Sciatic nerve (tissue), 2 donors: ENCODE results near the gene UAP1L1. TPM values are rescaled to one million over a fixed set of nuclear protein-coding genes. Genes with fewer than 3 reads are reported as not detected.

ENCODE experiments used
- ATAC-seq: fragments of 200-7000 bp; cut with Tn5 transposase; one replicate; pipeline ENCODE4 v1.9.1; 2020; ENCODE audit warnings: mild to moderate bottlenecking, moderate library complexity
- DNase-seq: peaks from one replicate; pipeline ENCODE4 v3.0.0-alpha.2; 2020; ENCODE audit warnings: low spot score
- intact Hi-C: fragments of 100-400 bp; cut with DNase I; formaldehyde crosslinking; loops from one replicate; pipeline ENCODE4 v1.14.2; 2022
- total RNA-seq: library from RNA; stranded (reverse); fragmentation: NEBNext Ultra II Directional; extraction: Animal tissue kit (Norgen Biotek cat#: 25700); gene quantifications from one replicate; pipeline ENCODE4 v1.2.1, GENCODE V29; 2021
- donor health status: DM: no; HTN: no; CAD: no.
- donor health status: DM: no; HTN: no; CAD: no.

Gene UAP1L1
- total RNA-seq, 1 donor from 2014 or later = 18.3 TPM

DNA sequence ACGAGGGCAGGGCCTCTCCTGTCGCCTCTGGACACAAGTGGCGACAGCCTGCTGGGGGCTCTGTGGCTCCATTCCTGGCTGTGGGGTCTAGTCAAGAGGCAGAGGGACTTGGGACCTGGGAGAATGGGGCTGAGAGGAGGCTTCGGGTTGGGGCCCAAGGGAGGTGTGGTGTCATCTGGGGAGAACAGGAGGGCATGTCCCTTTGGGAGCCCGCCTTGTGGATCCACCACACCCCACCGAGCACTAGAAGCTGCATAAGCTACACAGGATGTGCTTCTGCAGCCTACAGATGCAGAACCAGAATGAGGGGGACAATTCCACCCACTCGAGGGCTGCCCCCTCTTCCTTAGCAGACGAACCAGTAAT, 5.6 kb downstream of the UAP1L1 start:
- ATAC-seq (no peak), DNase-seq (no peak)
- intact Hi-C loops = no loop called here

DNA sequence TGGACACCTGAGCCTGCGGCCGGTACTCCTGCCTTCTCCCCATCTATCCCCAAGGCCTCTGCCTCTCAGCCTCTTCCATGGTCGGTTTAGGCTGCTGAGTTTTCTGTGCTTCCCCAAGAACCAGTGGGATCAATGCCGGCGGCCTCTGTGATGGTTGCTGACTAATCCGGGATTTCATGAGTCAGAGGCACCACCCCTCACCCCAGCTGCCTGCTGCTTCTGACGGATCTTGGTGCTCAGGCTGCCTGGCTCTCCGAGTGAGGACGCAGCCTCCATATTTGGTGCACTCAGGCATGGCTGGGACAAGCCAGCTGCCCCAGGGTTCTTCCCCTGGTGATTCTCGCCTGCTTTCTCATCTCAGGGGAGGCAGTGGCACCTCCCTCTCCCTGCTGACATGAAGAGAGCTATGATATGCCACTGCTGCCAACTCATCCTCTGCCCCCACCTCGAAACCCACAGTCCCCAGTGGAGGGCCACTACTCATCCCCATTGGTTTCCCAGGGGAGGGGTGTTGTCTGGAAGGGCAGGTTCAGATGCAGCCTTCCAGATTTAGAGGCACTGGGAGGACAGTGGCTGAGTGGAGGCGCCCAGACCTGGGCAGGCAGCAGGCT, 6.2 kb downstream of the UAP1L1 start:
- ATAC-seq (no peak), DNase-seq (peak; percentile 71)
- intact Hi-C loops = no loop called here

DNA sequence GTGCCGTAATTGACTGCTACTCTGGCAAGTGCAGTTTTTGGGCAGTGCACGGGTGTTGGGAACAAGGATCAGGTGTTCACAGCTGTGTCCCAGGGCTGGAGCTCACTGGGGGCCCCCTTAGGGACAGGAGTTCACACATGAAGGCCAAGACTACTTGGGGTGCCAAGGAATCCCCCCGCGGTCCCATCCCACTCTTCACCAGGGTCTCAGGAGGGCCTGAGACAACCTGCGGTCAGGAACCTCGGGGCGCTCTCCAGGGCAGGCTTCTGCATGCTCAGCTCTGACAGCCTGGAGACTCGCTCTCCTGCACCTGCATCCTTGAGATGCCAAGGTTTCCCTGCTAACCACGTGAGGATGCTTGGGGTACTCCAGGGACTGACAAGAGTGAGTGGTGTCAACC, 7.2 kb downstream of the UAP1L1 start:
- ATAC-seq (no peak), DNase-seq (no peak)
- intact Hi-C loops = no loop called here

- intact Hi-C loops = no loop called here
- no peak for DNase-seq
- ATAC-seq = no peak
Observed at GRCh38 chr9:137085920-137086530, 8.7 kb downstream of the UAP1L1 start.

- intact Hi-C loops = no loop called here
- peak; percentile 95 for ATAC-seq
- peak; percentile 99 for DNase-seq
Observed at GRCh38 chr9:137086531-137087408, 9.5 kb downstream of the UAP1L1 start, which contains the start of gene MAN1B1. Gene MAN1B1, plus strand, starts transcription at chr9:137086985. Its CDS starts 15 bp downstream, at chr9:137087000.

GRCh38 chr9:137087409-137087925, 10.2 kb downstream of the UAP1L1 start:
- intact Hi-C loops = no loop called here
- no peak for DNase-seq
- no peak for ATAC-seq

DNA sequence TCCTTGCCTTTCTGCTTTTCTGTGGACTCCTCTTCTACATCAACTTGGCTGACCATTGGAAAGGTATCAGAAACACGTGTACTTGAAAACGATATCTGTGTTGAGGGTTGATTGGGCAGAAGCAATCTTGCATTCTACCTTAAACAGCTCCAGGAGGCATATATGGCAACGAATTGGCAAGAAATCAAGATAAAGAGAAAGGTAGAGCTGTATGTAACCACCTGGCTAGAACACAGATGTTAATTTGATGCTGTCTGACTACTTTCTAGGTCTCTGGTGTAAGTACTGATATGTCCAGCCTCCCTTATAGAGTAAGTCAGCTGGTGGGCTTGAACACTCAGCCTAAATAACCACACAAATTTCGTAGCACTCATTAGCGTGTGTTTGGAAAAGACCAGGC, 10.8 kb downstream of the UAP1L1 start:
- ATAC-seq = no peak
- intact Hi-C loops = no loop called here
- DNase-seq = no peak

DNA sequence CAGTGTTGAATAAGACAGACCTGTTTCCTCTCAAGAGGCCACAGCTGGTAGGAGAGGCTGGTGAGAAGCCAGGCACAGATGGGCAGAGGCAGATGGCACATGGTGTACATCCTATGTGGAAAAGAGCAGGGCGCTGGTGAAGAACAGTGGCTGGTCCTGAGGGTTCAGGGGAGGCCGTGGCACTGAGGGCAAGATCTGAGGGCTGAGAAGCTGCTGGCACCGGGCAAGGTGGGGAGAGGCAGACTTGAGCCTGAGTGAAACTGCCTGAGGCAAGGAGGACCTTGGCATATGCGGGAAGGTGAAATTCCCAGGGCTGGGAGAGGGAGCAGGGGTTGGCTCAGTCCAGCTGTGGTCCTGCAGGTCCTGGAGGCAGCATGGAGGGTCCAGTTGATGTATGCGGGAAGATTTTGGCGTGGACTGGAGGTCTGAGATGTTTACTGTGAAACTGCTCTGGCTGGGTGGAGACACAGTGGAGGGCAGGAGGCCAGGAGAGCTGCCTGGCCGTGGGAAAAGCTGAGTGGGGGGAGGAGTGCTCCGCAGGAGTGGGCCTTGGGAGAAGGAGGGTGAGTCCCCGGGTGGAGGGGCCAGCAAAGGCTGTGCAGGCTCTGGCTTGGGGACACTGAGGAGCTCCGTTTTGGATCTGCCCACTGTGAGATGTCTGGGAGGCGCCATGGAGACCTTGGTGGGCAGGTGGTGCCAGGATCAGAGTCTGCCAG, 12.1 kb downstream of the UAP1L1 start:
- DNase-seq (no peak), ATAC-seq (no peak)
- intact Hi-C loops = no loop called here

DNA sequence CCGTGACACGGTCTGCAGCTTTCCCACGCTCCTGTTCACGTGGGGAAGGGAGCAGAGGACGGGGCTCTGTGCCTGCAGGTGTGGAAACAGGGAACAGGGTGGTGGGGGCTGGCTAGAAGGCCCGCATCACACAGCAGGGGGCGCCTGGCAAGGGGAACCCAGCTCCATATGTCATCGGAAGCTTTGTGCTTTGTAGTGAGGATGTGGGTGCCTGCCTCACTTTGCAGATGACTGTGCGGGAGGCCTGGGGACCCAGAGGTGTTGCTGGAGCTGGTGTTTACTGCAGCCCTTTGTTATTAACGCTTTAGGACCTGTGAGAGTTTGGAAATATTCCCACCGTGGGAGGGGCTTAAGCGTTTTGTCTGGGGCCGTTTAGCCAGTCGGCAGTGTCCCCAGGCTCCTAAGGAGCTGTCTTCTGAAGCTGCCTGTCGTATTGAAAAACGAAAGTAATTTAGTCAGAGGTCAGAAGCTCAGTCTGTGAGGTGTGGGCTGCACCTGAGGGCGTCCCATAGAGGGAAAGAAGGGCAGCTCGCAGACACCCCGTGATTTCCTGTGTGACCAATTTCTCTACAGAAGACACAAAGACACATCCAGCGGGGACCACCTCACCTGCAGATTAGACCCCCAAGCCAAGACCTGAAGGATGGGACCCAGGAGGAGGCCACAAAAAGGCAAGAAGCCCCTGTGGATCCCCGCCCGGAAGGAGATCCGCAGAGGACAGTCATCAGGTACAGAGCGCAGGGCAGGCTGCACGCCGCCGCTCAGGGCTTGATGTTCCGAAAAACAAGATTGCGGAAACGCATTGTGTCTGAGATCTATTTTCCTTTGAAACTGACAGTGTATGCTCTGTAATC, 18.6 kb downstream of the UAP1L1 start:
- DNase-seq = no peak
- ATAC-seq = no peak
- intact Hi-C loops = no loop called here

GRCh38 chr9:137096785-137097546, 19.6 kb downstream of the UAP1L1 start:
- ATAC-seq (no peak), DNase-seq (no peak)
- intact Hi-C loops = no loop called here

GRCh38 chr9:137097761-137098462, 20.6 kb downstream of the UAP1L1 start:
- intact Hi-C loops = no loop called here
- DNase-seq (no peak), ATAC-seq (no peak)

GRCh38 chr9:137099231-137099630, 21.9 kb downstream of the UAP1L1 start:
- no peak for ATAC-seq
- intact Hi-C loops = no loop called here

GRCh38 chr9:137103206-137103999, 26.1 kb downstream of the UAP1L1 start:
- ATAC-seq (no peak), DNase-seq (no peak)
- intact Hi-C loops = no loop called here

More at GRCh38 chr9:137099231-137099630, 21.9 kb downstream of the UAP1L1 start:
- DNase-seq = no peak

DNA sequence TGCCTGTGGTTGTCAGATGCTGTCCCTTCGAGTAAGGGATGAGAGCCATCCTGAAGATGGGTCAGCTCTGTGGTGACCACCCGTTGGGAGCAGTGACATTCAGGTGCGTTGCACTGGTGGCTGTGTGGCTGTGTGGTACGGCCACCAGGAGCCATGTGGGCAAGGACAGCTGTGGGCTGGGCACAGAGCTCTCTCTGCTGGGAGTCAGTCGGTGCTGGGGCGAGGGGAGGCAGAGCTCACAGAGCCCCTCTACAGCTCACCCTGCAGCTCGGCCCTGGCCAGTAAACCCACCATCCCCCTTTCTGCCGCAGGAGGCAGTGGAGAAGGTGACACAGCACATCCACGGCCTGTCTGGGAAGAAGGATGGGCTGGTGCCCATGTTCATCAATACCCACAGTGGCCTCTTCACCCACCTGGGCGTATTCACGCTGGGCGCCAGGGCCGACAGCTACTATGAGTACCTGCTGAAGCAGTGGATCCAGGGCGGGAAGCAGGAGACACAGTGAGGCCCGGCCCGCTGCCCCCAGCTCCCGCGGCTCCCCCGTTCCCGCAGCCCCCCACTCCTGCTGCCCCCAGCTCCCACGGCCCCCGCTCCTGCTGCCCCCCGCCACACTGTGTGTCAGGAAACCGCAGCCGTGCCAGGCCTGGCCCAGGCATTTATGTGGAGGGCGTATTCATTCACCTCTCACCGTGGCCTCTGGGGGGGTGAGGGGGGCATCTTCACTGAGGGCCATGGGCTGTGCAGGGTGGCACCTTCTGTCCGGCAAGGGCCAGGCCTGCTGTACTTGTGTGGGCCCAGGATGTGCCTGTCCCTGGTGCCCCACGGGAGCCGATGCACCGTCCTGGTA, 28.7 kb downstream of the UAP1L1 start:
- intact Hi-C loops = no loop called here
- no peak for ATAC-seq
- DNase-seq = no peak

- ATAC-seq (no peak), DNase-seq (no peak)
- intact Hi-C loops = no loop called here
Observed at GRCh38 chr9:137106662-137107250, 29.4 kb downstream of the UAP1L1 start.
